GM13976 (cell line): Measurements from ENCODE around the gene ASB2.
A peak's percentile ranks its signal among the peaks of the same experiment; 100 is the strongest.

Source experiments
- DNase-seq: peaks from one replicate; pipeline ENCODE4 v3.0.0; 2012; ENCODE audit warnings: low spot score
- CTCF ChIP-seq: IDR thresholded peaks from 2 replicates; pipeline ENCODE4 v1.5.1; 2012; ENCODE audit warnings: borderline replicate concordance, mild to moderate bottlenecking; ENCODE audit not compliant: insufficient read depth; ENCODE audit errors: extremely low read depth, missing control alignments, control extremely low read depth
- in situ Hi-C: fragments of 300-500 bp; cut with MboI; formaldehyde crosslinking; loops from one replicate; pipeline ENCODE4 v1.12.0; 2022; ENCODE audit warnings: low sequenced_read_pairs, mixed read lengths, inconsistent platforms; ENCODE audit not compliant: unreplicated experiment

Gene ASB2

GRCh38 chr14:93905623-93906022 lies 70.7 kb downstream of the ASB2 start:
- in situ Hi-C loops: loop anchor here (10.0 kb wide), 1 partner anchor 251 kb away; no protein-coding TSS in a partner anchor
- no peak for DNase-seq
- TF ChIP-seq CTCF: no peak

GRCh38 chr14:93903342-93904184 lies 72.8 kb downstream of the ASB2 start:
- peak; percentile 32 for TF ChIP-seq CTCF
- in situ Hi-C loops: loop anchor here (10.0 kb wide), 1 partner anchor 249 kb away; no protein-coding TSS in a partner anchor
- DNase-seq: no peak

GRCh38 chr14:93902619-93903307 lies 73.6 kb downstream of the ASB2 start:
- in situ Hi-C loops: loop anchor here (10.0 kb wide), 1 partner anchor 248 kb away; no protein-coding TSS in a partner anchor
- no peak for DNase-seq
- no peak for TF ChIP-seq CTCF

- no peak for DNase-seq
- in situ Hi-C loops: loop anchor here (10.0 kb wide), 1 partner anchor 247 kb away; no protein-coding TSS in a partner anchor
- TF ChIP-seq CTCF: no peak
Measured at GRCh38 chr14:93901813-93902212, 74.6 kb downstream of the ASB2 start.

- no peak for TF ChIP-seq CTCF
- no peak for DNase-seq
- in situ Hi-C loops: no loop called here
Measured at GRCh38 chr14:93898731-93899130, 77.6 kb downstream of the ASB2 start.

GRCh38 chr14:93898081-93898611 lies 78.2 kb downstream of the ASB2 start:
- in situ Hi-C loops: no loop called here
- no peak for DNase-seq
- no peak for TF ChIP-seq CTCF
